NT2/D1 (cell line): ENCODE data around the gene BLOC1S6.
A peak's percentile ranks its signal among the peaks of the same experiment; 100 is the strongest.

Experiments
- DNase-seq: peaks from one replicate; pipeline ENCODE4 v3.0.0-alpha.2; 2011; ENCODE audit warnings: low read depth, low spot score
- H3K27me3 ChIP-seq: 2 replicates; pipeline ENCODE4 v1.6.0; 2011; ENCODE audit warnings: mild to moderate bottlenecking; ENCODE audit not compliant: insufficient read length, insufficient read depth
- H3K36me3 ChIP-seq: 2 replicates; pipeline ENCODE4 v1.6.1; 2011; ENCODE audit warnings: mild to moderate bottlenecking, low read length, mixed read lengths; ENCODE audit not compliant: insufficient read depth, insufficient read length
- H3K4me1 ChIP-seq: 2 replicates; pipeline ENCODE4 v1.5.1; 2011; ENCODE audit not compliant: insufficient read depth, insufficient read length
- H3K4me3 ChIP-seq: 2 replicates; pipeline ENCODE4 v1.5.1; 2011; ENCODE audit warnings: low read depth; ENCODE audit not compliant: insufficient read length
- H3K9ac ChIP-seq: 2 replicates; pipeline ENCODE4 v1.6.0; 2011; ENCODE audit warnings: low read depth; ENCODE audit not compliant: insufficient read length
- H3K9me3 ChIP-seq: 2 replicates; pipeline ENCODE4 v1.5.1; 2011; ENCODE audit warnings: mild to moderate bottlenecking, low read length; ENCODE audit not compliant: insufficient read depth
- SUZ12 ChIP-seq: IDR thresholded peaks from 2 replicates; pipeline ENCODE4 v1.6.1; 2011; ENCODE audit not compliant: insufficient read length, insufficient read depth; ENCODE audit errors: extremely low read depth
- YY1 ChIP-seq: IDR thresholded peaks from 2 replicates; pipeline ENCODE4 v1.6.1; 2011; ENCODE audit not compliant: insufficient read length, insufficient read depth
- ZNF274 ChIP-seq: IDR thresholded peaks from 2 replicates; pipeline ENCODE4 v1.6.1; 2011; ENCODE audit warnings: mild to moderate bottlenecking, low read depth, low read length

BLOC1S6 gene, protein sequence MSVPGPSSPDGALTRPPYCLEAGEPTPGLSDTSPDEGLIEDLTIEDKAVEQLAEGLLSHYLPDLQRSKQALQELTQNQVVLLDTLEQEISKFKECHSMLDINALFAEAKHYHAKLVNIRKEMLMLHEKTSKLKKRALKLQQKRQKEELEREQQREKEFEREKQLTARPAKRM

DNA sequence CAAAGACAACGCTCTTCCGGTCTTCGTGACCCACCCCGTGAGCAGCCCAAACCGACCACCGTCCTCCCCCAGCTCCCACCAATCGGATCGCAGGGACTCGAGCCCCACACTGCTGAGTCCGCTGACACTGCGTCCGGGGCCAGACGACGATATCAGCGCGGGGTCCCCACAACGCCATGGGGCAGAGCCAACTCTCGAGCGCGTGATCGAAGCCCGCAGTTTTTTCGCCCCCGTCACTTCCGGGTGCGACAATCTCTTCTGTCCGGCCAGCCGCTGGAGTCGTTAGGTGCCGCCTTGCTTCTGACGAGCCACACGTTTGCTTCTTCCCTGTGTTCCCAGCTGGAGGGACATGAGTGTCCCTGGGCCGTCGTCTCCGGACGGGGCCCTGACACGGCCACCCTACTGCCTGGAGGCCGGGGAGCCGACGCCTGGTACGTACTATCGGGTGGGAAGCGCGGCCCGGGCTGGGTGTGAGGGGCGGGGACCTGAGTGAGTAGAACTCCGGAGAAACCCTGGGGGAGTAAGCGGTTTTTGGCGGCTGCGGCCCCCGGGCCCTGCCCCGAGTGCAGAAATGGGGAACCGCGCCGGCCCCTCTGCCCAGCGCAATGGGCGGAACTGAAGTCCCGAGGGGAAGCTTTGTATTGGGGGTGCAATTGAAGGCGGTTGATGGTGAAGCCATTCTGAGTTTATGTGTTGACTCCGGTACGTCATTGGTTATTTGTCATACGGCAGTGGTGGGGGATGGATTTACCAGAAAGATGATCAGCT is at the start of gene BLOC1S6:
BLOC1S6 (plus strand) TSS at position 285 of the 768 bp plus-strand sequence; CDS start at position 350, 65 bp downstream.
- H3K9me3 ChIP-seq = no peaks in the 10 kb centered on the region
- peak within 1 kb of the TSS; percentile 92 for H3K9ac ChIP-seq
- peaks cover 6% of the 10 kb centered on the region for H3K36me3 ChIP-seq
- peak within 1 kb of the TSS; percentile 79 for H3K4me3 ChIP-seq
- peak; percentile 73 for DNase-seq
- H3K4me1 ChIP-seq = no peaks in the 10 kb centered on the region
- no peak for TF ChIP-seq ZNF274
- no peak for TF ChIP-seq SUZ12
- no peak for TF ChIP-seq YY1
- H3K27me3 ChIP-seq = no peaks in the 10 kb centered on the region

DNA sequence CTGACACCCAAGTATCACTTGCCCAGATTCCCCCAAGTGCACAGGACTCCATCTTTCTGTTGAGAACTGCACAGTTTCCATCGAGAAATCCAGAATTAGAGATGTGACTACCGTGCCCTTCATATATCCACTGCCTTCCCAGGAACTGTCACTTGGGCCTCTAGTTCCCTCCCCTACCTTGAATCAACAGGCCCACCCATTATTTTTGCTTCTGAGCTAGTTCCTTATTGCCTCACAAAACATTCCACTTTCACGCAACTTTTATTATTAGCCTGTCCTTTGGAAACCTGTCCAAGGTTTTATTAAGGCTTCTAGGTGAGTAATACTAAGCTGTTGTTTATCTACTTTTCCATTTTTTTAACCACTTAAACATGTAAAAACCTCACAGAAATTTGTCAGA is 47.5 kb upstream of the BLOC1S6 start:
- no peak for DNase-seq
- H3K4me1 ChIP-seq = no peaks in the 10 kb centered on the region
- TF ChIP-seq YY1 (no peak), SUZ12 (no peak), ZNF274 (no peak)

DNA sequence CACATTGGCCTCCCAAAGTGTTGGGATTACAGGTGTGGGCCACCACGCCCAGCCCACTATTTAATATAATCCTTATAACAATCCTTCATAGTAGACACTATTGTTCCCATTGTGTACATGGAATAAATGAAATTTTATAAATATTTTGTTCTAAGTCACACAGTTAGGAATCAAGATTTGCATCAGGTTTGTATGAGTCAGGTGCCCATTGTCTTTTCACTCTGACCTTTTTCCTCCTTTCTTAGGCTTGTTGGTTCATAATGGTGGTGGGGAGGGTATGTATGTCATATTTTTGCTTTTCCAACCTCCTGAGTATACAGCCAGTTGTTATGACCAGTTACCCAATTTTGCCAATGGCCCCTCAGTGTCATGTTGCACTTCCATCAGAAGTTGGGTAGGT is 46.6 kb upstream of the BLOC1S6 start:
- no peak for DNase-seq
- no peaks in the 10 kb centered on the region for H3K4me1 ChIP-seq
- no peaks in the 10 kb centered on the region for H3K36me3 ChIP-seq
- H3K4me3 ChIP-seq = no peak overlapping the region
- H3K9ac ChIP-seq = no peak overlapping the region
- no peaks in the 10 kb centered on the region for H3K9me3 ChIP-seq
- H3K27me3 ChIP-seq = no peaks in the 10 kb centered on the region
- no peak for TF ChIP-seq YY1
- TF ChIP-seq ZNF274 = no peak
- no peak for TF ChIP-seq SUZ12

More for the DNA sequence above, 47.5 kb upstream of the BLOC1S6 start:
- Histone ChIP-seq H3K4me3 (no peak overlapping the region), H3K9me3 (no peaks in the 10 kb centered on the region), H3K9ac (no peak overlapping the region), H3K36me3 (no peaks in the 10 kb centered on the region), H3K27me3 (no peaks in the 10 kb centered on the region)

DNA sequence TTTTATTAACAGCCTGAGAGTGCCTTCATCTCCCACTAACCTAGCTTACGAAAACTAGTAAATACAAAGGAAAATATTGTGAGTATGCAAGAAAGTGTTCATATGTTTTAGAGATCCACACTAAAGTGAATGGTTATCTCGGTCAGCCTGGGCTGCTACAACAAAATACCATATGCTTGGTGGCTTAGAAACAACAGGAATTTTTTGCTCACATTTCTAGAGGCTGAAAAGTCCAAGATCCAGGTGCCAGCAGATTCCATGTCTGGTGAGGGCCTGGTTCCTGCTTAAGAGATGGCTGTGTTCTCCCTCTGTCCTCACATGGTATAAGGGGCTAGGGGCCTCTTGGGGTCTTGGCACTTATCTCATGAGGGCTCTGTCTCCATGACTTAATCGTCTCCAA is 44.1 kb upstream of the BLOC1S6 start:
- no peak for DNase-seq
- Histone ChIP-seq H3K36me3 (no peaks in the 10 kb centered on the region), H3K27me3 (no peaks in the 10 kb centered on the region), H3K9me3 (no peaks in the 10 kb centered on the region), H3K9ac (no peak overlapping the region), H3K4me1 (no peaks in the 10 kb centered on the region), H3K4me3 (no peak overlapping the region)
- TF ChIP-seq ZNF274 = no peak
- TF ChIP-seq YY1 = no peak

DNA sequence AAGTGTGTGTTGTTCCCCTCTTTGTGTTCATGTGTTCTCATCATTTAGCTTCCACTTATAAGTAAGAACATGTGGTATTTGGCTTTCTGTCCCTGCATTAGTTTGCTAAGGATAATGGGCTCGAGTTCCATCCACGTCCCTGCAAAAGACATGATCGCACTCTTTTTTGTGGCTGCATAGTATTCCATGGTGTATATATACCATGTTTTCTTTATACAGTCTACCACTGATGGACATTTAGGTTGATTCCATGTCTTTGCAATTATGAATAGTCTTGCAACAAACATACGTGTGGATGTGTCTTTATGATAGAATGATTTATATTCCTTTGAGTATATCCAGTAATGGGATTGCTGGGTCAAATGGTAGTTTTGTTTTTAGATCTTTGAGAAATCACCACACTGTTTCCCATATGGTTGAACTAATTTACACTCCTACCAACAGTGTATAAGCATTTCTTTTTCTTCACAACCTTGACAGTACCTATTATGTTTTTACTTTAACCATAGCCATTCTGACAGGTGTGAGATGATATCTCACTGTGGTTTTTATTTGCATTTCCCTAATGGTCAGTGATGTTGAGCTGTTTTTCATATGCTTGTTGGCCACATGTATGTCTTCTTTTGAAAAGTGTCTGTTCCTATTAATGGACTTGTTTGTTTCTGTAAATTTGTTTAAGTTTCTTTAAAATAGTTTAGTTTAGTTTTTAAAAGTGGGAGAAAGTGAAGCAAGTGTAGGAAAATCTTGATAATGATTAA is 42.7 kb upstream of the BLOC1S6 start:
- H3K4me1 ChIP-seq = no peaks in the 10 kb centered on the region
- no peaks in the 10 kb centered on the region for H3K9me3 ChIP-seq
- TF ChIP-seq SUZ12 (no peak), YY1 (no peak), ZNF274 (no peak)
- H3K9ac ChIP-seq = no peak overlapping the region
- no peak for DNase-seq
- no peaks in the 10 kb centered on the region for H3K36me3 ChIP-seq
- no peak overlapping the region for H3K4me3 ChIP-seq
- no peaks in the 10 kb centered on the region for H3K27me3 ChIP-seq

DNA sequence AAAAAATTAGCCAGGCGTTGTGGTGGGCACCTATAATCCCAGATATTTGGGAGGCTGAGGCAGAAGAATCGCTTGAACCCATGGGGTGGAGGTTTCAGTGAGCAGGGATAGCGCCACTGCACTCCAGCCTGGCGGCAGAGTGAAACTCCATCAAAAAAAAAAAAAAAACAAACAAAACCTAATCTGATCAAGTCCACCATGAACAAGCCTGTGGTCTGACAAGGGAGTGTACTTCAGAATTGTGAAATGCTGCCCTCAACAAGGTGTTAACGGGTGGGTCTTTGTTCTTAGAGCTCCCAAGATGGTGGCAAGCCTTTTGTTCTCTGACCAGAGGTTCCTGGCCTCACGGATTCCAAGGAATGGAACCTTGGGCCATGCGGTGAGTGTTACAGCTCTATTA is 40.4 kb upstream of the BLOC1S6 start:
- H3K9me3 ChIP-seq = no peaks in the 10 kb centered on the region
- H3K4me1 ChIP-seq = no peaks in the 10 kb centered on the region
- DNase-seq = no peak
- no peaks in the 10 kb centered on the region for H3K27me3 ChIP-seq
- TF ChIP-seq SUZ12 = no peak
- no peak for TF ChIP-seq ZNF274
- TF ChIP-seq YY1 = no peak
- no peak overlapping the region for H3K4me3 ChIP-seq
- no peak overlapping the region for H3K9ac ChIP-seq
- H3K36me3 ChIP-seq = no peaks in the 10 kb centered on the region

DNA sequence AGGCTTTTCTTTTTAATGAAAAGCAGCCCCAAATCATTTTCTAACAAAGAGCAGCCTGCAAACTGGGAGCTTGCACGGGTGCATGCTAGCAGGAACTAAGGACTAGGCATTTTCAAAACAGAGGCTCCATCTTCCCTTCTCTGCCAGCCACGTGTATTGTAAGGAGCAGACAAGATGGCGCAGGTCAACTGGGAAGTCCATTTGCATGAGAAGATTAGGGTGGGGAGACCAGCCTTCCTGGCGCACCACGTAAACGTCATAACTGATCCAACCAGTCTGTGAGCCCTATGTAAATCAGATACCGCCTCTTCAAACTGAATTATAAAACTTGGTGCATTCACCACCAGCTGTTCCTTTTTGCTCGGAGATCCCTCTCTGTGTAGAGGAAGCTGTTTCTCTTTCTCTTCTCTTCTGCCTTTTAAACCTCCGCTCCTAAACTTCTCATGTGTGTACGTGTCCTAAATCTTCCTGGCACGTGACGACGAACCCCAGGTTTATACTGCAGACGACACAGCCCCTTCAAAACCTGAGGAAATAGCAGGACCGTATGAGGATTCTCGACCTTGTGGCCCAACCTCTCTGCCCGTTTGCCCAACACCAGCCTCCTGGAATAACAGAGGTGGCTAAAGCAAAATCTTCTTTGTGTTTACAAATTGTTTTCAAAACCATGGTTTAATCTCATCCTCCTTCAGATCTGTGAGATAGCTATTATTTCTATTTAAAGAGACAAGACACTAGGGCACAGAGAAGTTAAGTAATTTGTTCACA is 38.2 kb upstream of the BLOC1S6 start:
- TF ChIP-seq SUZ12 = no peak
- no peak for TF ChIP-seq ZNF274
- Histone ChIP-seq H3K4me1 (no peaks in the 10 kb centered on the region), H3K27me3 (no peaks in the 10 kb centered on the region), H3K4me3 (no peak overlapping the region), H3K9ac (no peak overlapping the region), H3K36me3 (no peaks in the 10 kb centered on the region), H3K9me3 (no peaks in the 10 kb centered on the region)
- no peak for DNase-seq
